GM10248 (cell line): ENCODE data around the gene GPR137B.

Experiments used
- CTCF ChIA-PET: fragments of 300-600 bp; sonication (Branson Sonifier 250); formaldehyde crosslinking; extraction: SDS; loops from one replicate; lab custom pipeline; 2021; ENCODE audit warnings: antibody characterized with exemption; lab: Yijun Ruan, JAX
- POLR2A ChIA-PET: fragments of 350-650 bp; sonication (Branson Sonifier 250); formaldehyde crosslinking; extraction: SDS; loops from one replicate; lab custom pipeline; 2020; ENCODE audit warnings: antibody characterized with exemption; lab: Yijun Ruan, JAX
- DNase-seq: peaks from one replicate; pipeline ENCODE4 v3.0.0; 2012; ENCODE audit errors: extremely low spot score
- CTCF ChIP-seq: IDR thresholded peaks from 2 replicates; pipeline ENCODE4 v1.5.1; 2012; ENCODE audit warnings: mild to moderate bottlenecking, low read depth; ENCODE audit errors: extremely low read depth, missing control alignments, control extremely low read depth

The GPR137B gene

GRCh38 chr1:236107121-236107907 lies 35.0 kb upstream of the GPR137B start:
- DNase-seq: no peak
- ChIA-PET CTCF (interaction anchor here (0.9 to 2.0 kb wide), 8 partner anchors 8 to 1280 kb away, joined by 3 to 6 read pairs (median 4); no protein-coding TSS in a partner anchor), POLR2A (interaction anchor here (0.7 kb wide), 1 partner anchor 174 kb away, joined by 4 read pairs; no protein-coding TSS in a partner anchor)
- no peak for TF ChIP-seq CTCF

GRCh38 chr1:236108027-236108648 lies 34.2 kb upstream of the GPR137B start:
- TF ChIP-seq CTCF: no peak
- DNase-seq: no peak
- ChIA-PET POLR2A (no interaction called here), CTCF (interaction anchor here (0.8 to 2.0 kb wide), 13 partner anchors 9 to 1279 kb away, joined by 3 to 8 read pairs (median 3); no protein-coding TSS in a partner anchor)

GRCh38 chr1:236110137-236110536 lies 32.2 kb upstream of the GPR137B start:
- POLR2A ChIA-PET: no interaction called here
- no peak for DNase-seq
- CTCF ChIA-PET: interaction anchor here (1.2 to 4.1 kb wide), 7 partner anchors 17 to 379 kb away, joined by 3 to 34 read pairs (median 4); no protein-coding TSS in a partner anchor
- no peak for TF ChIP-seq CTCF

GRCh38 chr1:236111527-236112331 lies 30.6 kb upstream of the GPR137B start:
- CTCF ChIA-PET: interaction anchor here (0.7 to 4.1 kb wide), 5 partner anchors 12 to 377 kb away, joined by 3 to 34 read pairs (median 5); no protein-coding TSS in a partner anchor
- TF ChIP-seq CTCF: no peak
- no peak for DNase-seq
- POLR2A ChIA-PET: no interaction called here

- no peak for DNase-seq
- POLR2A ChIA-PET: no interaction called here
- TF ChIP-seq CTCF: no peak
- CTCF ChIA-PET: interaction anchor here (1.5 to 4.1 kb wide), 2 partner anchors 340 to 377 kb away, joined by 5 to 34 read pairs; no protein-coding TSS in a partner anchor
These were observed 30.1 kb upstream of the GPR137B start for GRCh38 chr1:236112332-236112627.
